ENCODE results near the gene CMSS1.

Gene CMSS1

GRCh38 chr3:100149130-100149529, 331.5 kb downstream of the CMSS1 start:
- no peak for DNase-seq (ENCODE audit: low read depth in 1 of 2, low spot score in 1 of 2)
- no peaks in the 10 kb centered on the region for H3K27me3 ChIP-seq (ENCODE audit: insufficient read depth, poor library complexity, severe bottlenecking)
- no peak overlapping the region for H3K27ac ChIP-seq (replicated peaks)
- H3K4me3 ChIP-seq (replicated peaks; ENCODE audit: insufficient read depth, low read length), result no peak overlapping the region
- no peak for TF ChIP-seq CTCF (IDR thresholded peaks at IDR 0.05; ENCODE audit: insufficient read depth, low read length)
- TF ChIP-seq REST (IDR thresholded peaks at IDR 0.05; ENCODE audit: insufficient replicate concordance, low read depth), result no peak
- no peak for TF ChIP-seq POLR2AphosphoS5 (IDR thresholded peaks at IDR 0.05; ENCODE audit: low read depth)
- TF ChIP-seq GABPA (IDR thresholded peaks at IDR 0.05; ENCODE audit: low read depth), result no peak
- no peak for TF ChIP-seq SPI1 (IDR thresholded peaks at IDR 0.05; ENCODE audit: borderline replicate concordance, low read depth)

GRCh38 chr3:100149713-100150415, 332.2 kb downstream of the CMSS1 start:
- no peak for DNase-seq (ENCODE audit: low read depth in 1 of 2, low spot score in 1 of 2)
- no peaks in the 10 kb centered on the region for H3K27me3 ChIP-seq (ENCODE audit: insufficient read depth, poor library complexity, severe bottlenecking)
- H3K4me3 ChIP-seq (replicated peaks; ENCODE audit: insufficient read depth, low read length), result no peak overlapping the region
- no peak for TF ChIP-seq REST (IDR thresholded peaks at IDR 0.05; ENCODE audit: insufficient replicate concordance, low read depth)
- no peak for TF ChIP-seq GABPA (IDR thresholded peaks at IDR 0.05; ENCODE audit: low read depth)
- TF ChIP-seq SPI1 (IDR thresholded peaks at IDR 0.05; ENCODE audit: borderline replicate concordance, low read depth), result no peak
- TF ChIP-seq CTCF (IDR thresholded peaks at IDR 0.05; ENCODE audit: insufficient read depth, low read length), result no peak
- TF ChIP-seq POLR2AphosphoS5 (IDR thresholded peaks at IDR 0.05; ENCODE audit: low read depth), result no peak
- H3K27ac ChIP-seq (replicated peaks), result no peak overlapping the region

- H3K4me3 ChIP-seq (replicated peaks; ENCODE audit: insufficient read depth, low read length), result no peak overlapping the region
- DNase-seq (ENCODE audit: low read depth in 1 of 2, low spot score in 1 of 2), result no peak
- H3K27me3 ChIP-seq (ENCODE audit: insufficient read depth, poor library complexity, severe bottlenecking), result no peaks in the 10 kb centered on the region
- no peak overlapping the region for H3K27ac ChIP-seq (replicated peaks)
- no peak for TF ChIP-seq POLR2AphosphoS5 (IDR thresholded peaks at IDR 0.05; ENCODE audit: low read depth)
- no peak for TF ChIP-seq GABPA (IDR thresholded peaks at IDR 0.05; ENCODE audit: low read depth)
Measured at GRCh38 chr3:100150473-100150872, 332.8 kb downstream of the CMSS1 start.

- Histone ChIP-seq H3K27ac (replicated peaks) (no peak overlapping the region), H3K27me3 (ENCODE audit: insufficient read depth, poor library complexity, severe bottlenecking) (no peaks in the 10 kb centered on the region), H3K4me3 (replicated peaks; ENCODE audit: insufficient read depth, low read length) (no peak overlapping the region)
- no peak for DNase-seq (ENCODE audit: low read depth in 1 of 2, low spot score in 1 of 2)
- no peak for TF ChIP-seq REST (IDR thresholded peaks at IDR 0.05; ENCODE audit: insufficient replicate concordance, low read depth)
- TF ChIP-seq CTCF (IDR thresholded peaks at IDR 0.05; ENCODE audit: insufficient read depth, low read length), result no peak
- TF ChIP-seq GABPA (IDR thresholded peaks at IDR 0.05; ENCODE audit: low read depth), result no peak
- no peak for TF ChIP-seq POLR2AphosphoS5 (IDR thresholded peaks at IDR 0.05; ENCODE audit: low read depth)
- TF ChIP-seq SPI1 (IDR thresholded peaks at IDR 0.05; ENCODE audit: borderline replicate concordance, low read depth), result no peak
Measured at GRCh38 chr3:100151024-100151707, 333.5 kb downstream of the CMSS1 start.
